ENCODE results near the gene SORL1.

SORL1 gene

GRCh38 chr11:121649798-121650197 is 197.7 kb downstream of the SORL1 start:
- DNase-seq (ENCODE audit: low read depth), result no peak
- TF ChIP-seq CTCF (conservative IDR thresholded peaks at IDR 0.05; ENCODE audit: low read depth, low read length), result no peak

GRCh38 chr11:121650351-121651256 is 198.5 kb downstream of the SORL1 start:
- no peak for TF ChIP-seq CTCF (conservative IDR thresholded peaks at IDR 0.05; ENCODE audit: low read depth, low read length)
- no peak for DNase-seq (ENCODE audit: low read depth)
- no peak overlapping the region for H3K4me3 ChIP-seq (ENCODE audit: low read length)

More at GRCh38 chr11:121649798-121650197, 197.7 kb downstream of the SORL1 start:
- H3K4me3 ChIP-seq (ENCODE audit: low read length), result no peak overlapping the region

- H3K4me3 ChIP-seq (ENCODE audit: low read length), result no peak overlapping the region
- DNase-seq (ENCODE audit: low read depth), result no peak
- no peak for TF ChIP-seq CTCF (conservative IDR thresholded peaks at IDR 0.05; ENCODE audit: low read depth, low read length)
Observed at GRCh38 chr11:121651257-121651605, 199.1 kb downstream of the SORL1 start.

- no peak for DNase-seq (ENCODE audit: low read depth)
- TF ChIP-seq CTCF (conservative IDR thresholded peaks at IDR 0.05; ENCODE audit: low read depth, low read length), result peak; percentile 54
Observed at GRCh38 chr11:121652971-121653370, 200.9 kb downstream of the SORL1 start.

GRCh38 chr11:121654259-121654842 is 202.2 kb downstream of the SORL1 start:
- TF ChIP-seq CTCF (conservative IDR thresholded peaks at IDR 0.05; ENCODE audit: low read depth, low read length), result no peak
- peak overlapping the region; percentile 61 for H3K4me3 ChIP-seq (ENCODE audit: low read length)
- no peak for DNase-seq (ENCODE audit: low read depth)

More at GRCh38 chr11:121652971-121653370, 200.9 kb downstream of the SORL1 start:
- H3K4me3 ChIP-seq (ENCODE audit: low read length), result no peak overlapping the region

- H3K4me3 ChIP-seq (ENCODE audit: low read length), result peak overlapping the region; percentile 61
- DNase-seq (ENCODE audit: low read depth), result no peak
- no peak for TF ChIP-seq CTCF (conservative IDR thresholded peaks at IDR 0.05; ENCODE audit: low read depth, low read length)
Observed at GRCh38 chr11:121654843-121655536, 202.9 kb downstream of the SORL1 start.

Data from retinal pigment epithelial cell (primary cell).